Stimulated activated CD4-positive, alpha-beta T cell treated with anti-CD3 and anti-CD28 coated beads, TNF-alpha, amount 100 ng/mL, for 48 hours (primary cell): Measurements from ENCODE around the gene PMAIP1.
"Not testable (repeated sequence)": the region's sequence is repeated elsewhere in the genome, so short reads cannot be mapped to it uniquely, and the experiment has no call there.

ENCODE experiments used
- DNase-seq, 3 donors: peaks; one replicate each; pipeline ENCODE4 v3.0.0-alpha.2; 2020; ENCODE audit warnings: low read depth in 3 of 3

Gene PMAIP1

GRCh38 chr18:59899298-59900221, at the start of gene PMAIP1:
Gene PMAIP1, plus strand, starts transcription at chr18:59899996. Its CDS starts 182 bp downstream, at chr18:59900178.
- peak; percentile 80 to 88 (median 85) for DNase-seq

GRCh38 chr18:59851784-59852399, 47.9 kb upstream of the PMAIP1 start:
- DNase-seq, result no peak

GRCh38 chr18:59852548-59852947, 47.2 kb upstream of the PMAIP1 start:
- DNase-seq, result no peak

- DNase-seq, result no peak
Measured at GRCh38 chr18:59853380-59853779, 46.4 kb upstream of the PMAIP1 start.

GRCh38 chr18:59853988-59854387, 45.8 kb upstream of the PMAIP1 start:
- not testable (repeated sequence) for DNase-seq

- no peak for DNase-seq
Measured at GRCh38 chr18:59861009-59861408, 38.8 kb upstream of the PMAIP1 start.

- no peak for DNase-seq
Measured at GRCh38 chr18:59861963-59862819, 37.6 kb upstream of the PMAIP1 start.

- DNase-seq, result no peak
Measured at GRCh38 chr18:59865241-59865986, 34.4 kb upstream of the PMAIP1 start.

GRCh38 chr18:59866551-59867269, 33.1 kb upstream of the PMAIP1 start:
- DNase-seq, result no peak

GRCh38 chr18:59867337-59868104, 32.3 kb upstream of the PMAIP1 start:
- DNase-seq, result no peak

- DNase-seq, result no peak
Measured at GRCh38 chr18:59870623-59871130, 29.1 kb upstream of the PMAIP1 start.

- DNase-seq, result no peak
Measured at GRCh38 chr18:59871711-59872362, 28.0 kb upstream of the PMAIP1 start.

GRCh38 chr18:59873641-59874040, 26.2 kb upstream of the PMAIP1 start:
- no peak for DNase-seq

GRCh38 chr18:59874166-59874565, 25.6 kb upstream of the PMAIP1 start:
- no peak for DNase-seq

- DNase-seq, result no peak
Measured at GRCh38 chr18:59876310-59876626, 23.5 kb upstream of the PMAIP1 start.

GRCh38 chr18:59877361-59877760, 22.4 kb upstream of the PMAIP1 start:
- no peak for DNase-seq

GRCh38 chr18:59878644-59879043, 21.2 kb upstream of the PMAIP1 start:
- no peak for DNase-seq

- DNase-seq, result no peak
Measured at GRCh38 chr18:59881728-59882656, 17.8 kb upstream of the PMAIP1 start.
